ENCODE data around the gene CDX1. TPM values are rescaled to one million over a fixed set of nuclear protein-coding genes. Genes with fewer than 3 reads are reported as not detected.

CDX1 gene
- total RNA-seq, 1 experiment from 2014 or later, result not detected

- peaks cover 20% of the 10 kb centered on the region for H3K27me3 Mint-ChIP-seq (ENCODE audit: insufficient read depth, unreplicated experiment)
- CTCF ChIA-PET, result interaction anchor here (0.7 kb wide), 1 partner anchor 22 kb away, joined by 3 read pairs; no protein-coding TSS in a partner anchor
Measured at GRCh38 chr5:150184990-150185912, 18.7 kb downstream of the CDX1 start.

GRCh38 chr5:150186137-150186536 is 19.6 kb downstream of the CDX1 start:
- no peaks in the 10 kb centered on the region for H3K9me3 Mint-ChIP-seq (ENCODE audit: unreplicated experiment)
- no peak for TF ChIP-seq CTCF (IDR thresholded peaks at IDR 0.05; ENCODE audit: unreplicated experiment)
- H3K27me3 Mint-ChIP-seq (ENCODE audit: insufficient read depth, unreplicated experiment), result peaks cover 26% of the 10 kb centered on the region
- intact Hi-C loops (cut with micrococcal nuclease), result no loop called here
- ChIA-PET CTCF (interaction anchor here (0.6 kb wide), 1 partner anchor 14 kb away, joined by 3 read pairs; no protein-coding TSS in a partner anchor), POLR2A (no interaction called here)
- no TSS peak for BruUV-seq (replicated peaks)
- H3K4me3 Mint-ChIP-seq (ENCODE audit: unreplicated experiment), result no peak overlapping the region
- DNase-seq (ENCODE audit: unreplicated experiment), result no peak
- peaks cover 3% of the 10 kb centered on the region for H3K4me1 Mint-ChIP-seq (ENCODE audit: insufficient read depth, unreplicated experiment)
- H3K36me3 Mint-ChIP-seq (ENCODE audit: insufficient read depth, unreplicated experiment), result no peaks in the 10 kb centered on the region
- H3K27ac Mint-ChIP-seq (ENCODE audit: low read depth, unreplicated experiment), result no peak overlapping the region

More at GRCh38 chr5:150184990-150185912, 18.7 kb downstream of the CDX1 start:
- Mint-ChIP-seq H3K27ac (ENCODE audit: low read depth, unreplicated experiment) (no peak overlapping the region), H3K4me3 (ENCODE audit: unreplicated experiment) (no peak overlapping the region), H3K4me1 (ENCODE audit: insufficient read depth, unreplicated experiment) (peaks cover 12% of the 10 kb centered on the region), H3K9me3 (ENCODE audit: unreplicated experiment) (no peaks in the 10 kb centered on the region), H3K36me3 (ENCODE audit: insufficient read depth, unreplicated experiment) (no peaks in the 10 kb centered on the region)
- POLR2A ChIA-PET, result no interaction called here
- intact Hi-C loops (cut with micrococcal nuclease), result no loop called here
- no TSS peak for BruUV-seq (replicated peaks)
- TF ChIP-seq CTCF (IDR thresholded peaks at IDR 0.05; ENCODE audit: unreplicated experiment), result no peak
- DNase-seq (ENCODE audit: unreplicated experiment), result no peak

GRCh38 chr5:150186897-150187296 is 20.3 kb downstream of the CDX1 start:
- CTCF ChIA-PET, result interaction anchor here (0.6 to 1.4 kb wide), 3 partner anchors 11 to 19 kb away, joined by 3 to 4 read pairs (median 4); no protein-coding TSS in a partner anchor
- intact Hi-C loops (cut with micrococcal nuclease), result no loop called here
- no TSS peak for BruUV-seq (replicated peaks)

More at GRCh38 chr5:150186897-150187296, 20.3 kb downstream of the CDX1 start:
- Mint-ChIP-seq H3K36me3 (ENCODE audit: insufficient read depth, unreplicated experiment) (no peaks in the 10 kb centered on the region), H3K4me3 (ENCODE audit: unreplicated experiment) (no peak overlapping the region), H3K4me1 (ENCODE audit: insufficient read depth, unreplicated experiment) (no peaks in the 10 kb centered on the region), H3K9me3 (ENCODE audit: unreplicated experiment) (no peaks in the 10 kb centered on the region), H3K27ac (ENCODE audit: low read depth, unreplicated experiment) (no peak overlapping the region), H3K27me3 (ENCODE audit: insufficient read depth, unreplicated experiment) (peaks cover 33% of the 10 kb centered on the region)
- POLR2A ChIA-PET, result no interaction called here
- no peak for TF ChIP-seq CTCF (IDR thresholded peaks at IDR 0.05; ENCODE audit: unreplicated experiment)
- DNase-seq (ENCODE audit: unreplicated experiment), result no peak

Measured in MCF 10A (cell line).